Dedifferentiated amniotic fluid mesenchymal stem cell (primary cell): ENCODE measurements around the gene FKBP5.
"Not testable (repeated sequence)": the region's sequence is repeated elsewhere in the genome, so short reads cannot be mapped to it uniquely, and the experiment has no call there.

Experiments
- DNase-seq: peaks from one replicate; pipeline ENCODE4 v3.0.0-alpha.2; 2016; ENCODE audit errors: extremely low spot score

FKBP5 gene

DNA sequence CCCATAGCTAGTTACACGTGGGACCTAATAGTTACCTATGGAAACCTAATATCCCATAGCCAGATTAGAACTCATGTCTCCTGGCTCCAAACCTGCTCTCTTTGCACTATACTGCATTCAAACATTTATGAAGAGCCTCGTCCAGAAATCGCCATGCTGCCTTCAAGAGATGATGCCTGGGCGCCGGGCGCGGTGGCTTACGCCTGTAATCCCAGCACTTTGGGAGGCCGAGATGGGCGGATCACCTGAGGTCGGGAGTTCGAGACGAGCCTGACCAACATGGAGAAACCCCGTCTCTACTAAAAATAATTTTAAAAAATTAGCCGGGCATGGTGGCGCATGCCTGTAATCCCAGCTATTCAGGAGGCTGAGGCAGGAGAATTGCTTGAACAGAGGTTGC lies 1.3 kb upstream of the FKBP5 start:
- not testable (repeated sequence) for DNase-seq

GRCh38 chr6:35687658-35688604 lies 784 bp downstream of the FKBP5 start:
- DNase-seq, result no peak

DNA sequence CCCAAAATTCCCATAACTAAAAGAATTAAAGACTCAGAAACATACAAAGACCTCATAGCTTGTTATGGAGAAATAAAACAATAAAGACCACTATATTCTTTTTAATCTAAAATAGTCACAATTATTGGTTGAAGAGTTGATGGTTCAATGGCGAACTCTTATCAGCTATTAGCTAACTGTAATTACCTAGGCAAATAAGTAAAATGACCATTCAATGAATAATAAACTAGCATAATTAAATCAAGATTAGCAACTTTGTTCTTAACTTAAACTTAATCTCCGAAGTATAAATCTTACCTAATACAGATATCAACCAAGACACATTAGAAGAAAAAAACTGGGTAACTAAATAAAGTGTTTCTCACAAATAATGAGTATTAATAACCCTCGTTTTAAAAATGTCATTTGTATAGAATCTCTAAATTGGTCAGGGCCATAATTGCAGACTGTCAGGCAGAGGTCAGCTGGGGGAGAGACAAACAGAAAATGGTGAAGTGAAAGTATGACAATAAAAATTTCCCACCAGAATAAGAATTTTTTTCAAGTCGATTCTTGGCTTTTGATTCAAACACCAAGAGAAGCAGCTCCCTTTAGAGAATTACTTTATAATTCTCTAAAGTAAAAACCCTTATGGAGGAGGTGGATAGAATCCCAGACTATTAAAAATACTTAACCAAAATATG lies 1.7 kb downstream of the FKBP5 start:
- DNase-seq, result no peak

DNA sequence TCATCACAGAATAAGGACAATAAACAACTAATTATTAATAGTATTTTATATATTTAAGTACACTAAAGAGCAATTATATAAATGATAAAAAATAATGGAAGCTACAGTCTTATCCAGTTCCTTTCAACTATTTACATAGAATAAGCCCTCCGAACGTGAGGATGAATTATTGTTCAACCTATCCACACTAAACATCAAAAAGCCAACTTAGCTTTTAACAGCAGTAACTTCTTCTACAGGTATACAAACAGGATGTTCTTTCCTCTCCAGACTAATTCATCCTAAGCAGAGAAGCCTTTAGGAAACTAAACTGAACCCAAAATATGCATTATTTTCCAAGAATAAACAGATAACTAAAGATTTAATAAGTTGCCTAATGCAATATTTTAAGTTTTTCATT lies 2.3 kb downstream of the FKBP5 start:
- DNase-seq, result no peak

DNA sequence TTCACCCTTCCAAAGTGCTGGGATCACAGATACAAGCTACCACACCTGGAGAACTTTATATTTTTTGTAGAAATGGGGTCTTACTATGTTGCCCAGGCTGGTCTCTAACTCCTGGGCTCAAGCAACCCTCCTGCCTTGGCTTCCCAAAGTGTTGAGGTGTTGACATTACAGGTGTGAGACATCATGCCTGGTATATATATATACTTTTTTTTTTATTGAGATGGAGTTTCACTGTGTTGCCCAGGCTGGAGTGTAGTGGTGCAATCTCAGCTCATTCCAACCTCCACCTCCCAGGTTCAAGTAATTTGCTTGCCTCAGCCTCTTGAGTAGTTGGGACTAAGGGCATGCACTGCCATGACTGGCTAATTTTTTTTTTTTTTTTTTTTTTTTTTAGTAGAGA lies 5.4 kb downstream of the FKBP5 start:
- no peak for DNase-seq

DNA sequence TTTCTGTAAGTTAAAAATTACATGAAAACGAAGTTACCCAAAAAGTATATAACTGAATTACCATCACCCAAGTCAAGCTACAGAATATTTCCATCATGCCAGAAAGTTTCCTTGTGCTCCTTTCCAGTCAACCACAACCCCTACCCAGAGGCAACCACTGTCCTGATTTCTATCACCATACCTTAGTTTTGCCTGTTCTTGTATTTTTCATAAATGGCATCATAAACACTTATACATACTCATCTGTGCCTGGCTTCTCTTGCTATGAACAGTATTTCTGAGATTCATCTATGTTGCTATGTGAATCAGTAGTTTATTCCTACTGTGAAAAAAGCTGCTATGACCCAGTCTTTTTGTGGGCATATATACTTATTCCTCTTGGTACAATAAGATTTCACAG lies 7.4 kb downstream of the FKBP5 start:
- DNase-seq, result no peak

- no peak for DNase-seq
Measured at GRCh38 chr6:35679399-35679798, 9.3 kb downstream of the FKBP5 start.

- no peak for DNase-seq
Measured at GRCh38 chr6:35678814-35679213, 9.9 kb downstream of the FKBP5 start.

- peak; percentile 23 for DNase-seq
Measured at GRCh38 chr6:35678021-35678654, 10.6 kb downstream of the FKBP5 start.

- DNase-seq, result no peak
Measured at GRCh38 chr6:35677456-35677855, 11.3 kb downstream of the FKBP5 start.

GRCh38 chr6:35675871-35676459 lies 12.8 kb downstream of the FKBP5 start:
- DNase-seq, result no peak

- no peak for DNase-seq
Measured at GRCh38 chr6:35674594-35674993, 14.1 kb downstream of the FKBP5 start.

GRCh38 chr6:35673755-35674154 lies 15.0 kb downstream of the FKBP5 start:
- DNase-seq, result no peak

GRCh38 chr6:35673284-35673666 lies 15.4 kb downstream of the FKBP5 start:
- DNase-seq, result not testable (repeated sequence)

- not testable (repeated sequence) for DNase-seq
Measured at GRCh38 chr6:35670453-35670852, 18.3 kb downstream of the FKBP5 start.

DNA sequence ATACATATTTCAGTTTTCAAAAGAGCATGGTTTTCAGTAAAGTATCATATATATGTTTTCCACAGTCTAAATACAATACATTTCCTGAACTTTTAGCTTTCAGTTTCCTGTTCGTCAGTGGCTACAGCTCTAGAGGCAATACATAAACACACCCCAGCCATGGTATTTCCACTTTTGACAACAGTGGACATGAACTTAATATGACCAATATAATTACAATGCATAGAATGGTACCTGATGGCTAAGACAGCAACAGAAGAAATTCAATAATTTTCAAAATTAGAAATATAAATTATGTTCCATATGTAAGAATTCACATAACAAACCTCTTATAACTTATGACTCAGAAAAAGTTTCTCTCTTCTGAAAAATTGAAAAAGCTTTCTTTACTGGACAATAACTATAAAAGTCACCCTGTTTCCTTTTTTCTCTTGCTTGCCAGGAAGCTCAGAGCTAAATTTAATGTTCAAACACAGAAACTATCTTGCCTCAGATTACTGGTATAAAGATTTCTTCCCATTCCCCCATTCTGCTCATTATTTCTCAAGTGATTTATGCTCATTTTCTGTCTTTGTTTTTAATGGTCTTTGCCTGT lies 19.2 kb downstream of the FKBP5 start:
- DNase-seq, result no peak

- peak; percentile 43 for DNase-seq
Measured at GRCh38 chr6:35668744-35669450, 19.8 kb downstream of the FKBP5 start.

GRCh38 chr6:35668096-35668495 lies 20.6 kb downstream of the FKBP5 start:
- no peak for DNase-seq

DNA sequence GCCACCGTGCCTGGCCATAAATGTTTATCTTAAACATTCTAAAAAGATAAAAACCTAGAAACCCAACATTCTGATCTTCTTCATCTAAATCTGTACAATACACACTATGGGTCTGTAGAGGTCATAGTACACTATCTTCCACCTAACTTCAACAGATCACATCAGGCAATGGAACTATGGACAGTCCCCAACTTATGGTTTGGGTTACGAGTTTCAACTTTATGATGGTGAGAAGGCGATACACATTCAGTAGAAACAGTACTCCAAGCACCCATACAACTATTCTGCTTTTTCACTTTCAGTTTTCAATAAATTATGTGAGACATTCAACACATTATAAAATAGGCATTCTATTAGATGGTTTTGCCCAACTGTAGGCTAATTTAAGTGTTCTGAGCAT lies 23.1 kb downstream of the FKBP5 start:
- peak; percentile 9 for DNase-seq

DNA sequence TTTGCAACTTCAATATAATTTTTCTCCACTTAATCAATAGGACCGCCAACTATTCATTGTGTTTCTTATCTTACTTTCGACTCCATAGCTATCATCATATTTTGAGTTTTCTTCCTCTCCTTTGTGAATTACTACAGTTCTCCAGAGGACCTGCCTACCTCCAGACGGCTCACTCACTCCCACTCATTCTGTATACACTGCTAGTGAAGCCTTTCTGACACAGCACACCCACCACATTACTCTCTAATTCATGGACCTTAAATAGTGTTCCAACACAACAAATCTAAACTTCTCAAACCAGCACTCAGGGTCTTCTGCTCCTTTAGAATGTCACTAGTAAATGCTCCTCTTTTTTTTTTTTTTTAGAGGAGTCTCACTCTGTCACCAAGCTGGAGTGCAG lies 23.8 kb downstream of the FKBP5 start:
- peak; percentile 8 for DNase-seq
